ENCODE results near the gene PKDCC.
"Not testable (repeated sequence)": the region's sequence is repeated elsewhere in the genome, so short reads cannot be mapped to it uniquely, and the experiment has no call there.

The PKDCC gene

DNA sequence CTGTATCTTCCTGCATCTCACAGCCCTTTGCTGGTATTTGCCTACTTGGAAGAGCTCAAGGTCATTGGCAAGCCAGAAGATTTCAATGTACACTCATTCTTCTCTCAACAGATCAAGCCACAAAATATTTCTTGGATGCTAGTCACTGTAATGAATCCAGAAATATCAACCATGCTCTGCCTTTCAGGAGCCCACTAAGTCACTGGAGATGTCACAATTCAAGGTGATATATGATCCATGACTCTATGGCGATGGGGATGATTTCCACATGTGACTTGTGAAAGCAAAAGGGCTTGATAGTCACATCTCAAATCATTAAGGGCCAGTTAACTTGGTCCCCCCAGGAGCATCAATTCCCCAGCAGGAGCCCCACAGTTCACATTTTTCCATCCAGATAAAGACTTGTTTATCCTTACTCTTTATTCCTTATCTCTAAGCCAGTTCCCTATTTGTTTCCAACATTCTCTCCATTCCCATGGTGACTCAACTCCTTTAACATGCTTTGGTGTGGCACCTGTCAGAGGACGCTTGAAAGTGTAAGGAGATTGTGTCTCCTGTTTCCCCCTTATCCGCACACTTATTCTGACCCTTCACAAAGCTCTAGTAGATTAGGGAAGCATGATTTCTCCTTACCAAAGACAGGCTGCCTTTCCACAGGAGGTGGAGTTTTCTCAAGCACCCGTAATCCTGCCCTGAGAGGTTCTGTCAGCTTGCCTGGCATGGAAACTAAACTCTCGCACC is 15.8 kb downstream of the PKDCC start:
- no peak overlapping the region for H3K27ac ChIP-seq
- no peak overlapping the region for H3K4me2 ChIP-seq

DNA sequence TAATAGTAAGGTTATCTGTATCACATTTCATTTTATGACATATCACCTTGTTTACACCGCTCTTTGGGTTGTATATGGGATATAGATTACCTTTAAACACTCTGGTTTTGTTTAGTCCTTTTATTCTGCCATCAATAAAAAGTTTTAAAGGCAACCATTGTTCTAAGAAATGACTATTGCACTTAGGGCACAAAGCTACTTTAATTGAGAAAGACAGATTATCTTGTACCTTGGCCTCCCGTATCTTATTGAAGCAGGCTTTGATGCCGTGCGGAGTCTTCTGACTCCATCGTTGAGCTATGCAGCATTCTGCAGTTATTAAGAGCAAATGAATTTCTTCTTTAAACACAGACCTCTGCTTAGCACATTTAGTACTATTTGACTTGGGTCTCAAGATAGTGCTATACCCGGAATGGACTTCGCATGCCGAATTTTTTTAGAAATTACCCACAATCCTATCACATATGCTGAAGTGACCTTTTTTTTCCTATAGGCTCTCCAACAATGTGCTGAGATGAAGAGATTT is 16.7 kb downstream of the PKDCC start:
- Histone ChIP-seq H4K20me1 (no peaks in the 10 kb centered on the region), H3K4me2 (no peak overlapping the region), H3K36me3 (no peaks in the 10 kb centered on the region), H3K27ac (no peak overlapping the region), H3K4me1 (peaks cover 22% of the 10 kb centered on the region), H3K27me3 (no peaks in the 10 kb centered on the region), H3K4me3 (no peak overlapping the region), H3K9me3 (no peaks in the 10 kb centered on the region), H3K9ac (no peak overlapping the region)
- TF ChIP-seq Cebpa-rat (IDR thresholded peaks at IDR 0.05) = no peak

More for the DNA sequence above, 15.8 kb downstream of the PKDCC start:
- no peaks in the 10 kb centered on the region for H3K9me3 ChIP-seq
- no peak overlapping the region for H3K4me3 ChIP-seq
- H3K4me1 ChIP-seq = peaks cover 31% of the 10 kb centered on the region
- H3K27me3 ChIP-seq = no peaks in the 10 kb centered on the region
- H3K36me3 ChIP-seq = peaks cover 9% of the 10 kb centered on the region
- TF ChIP-seq Cebpa-rat (IDR thresholded peaks at IDR 0.05) = no peak
- H4K20me1 ChIP-seq = peaks cover 4% of the 10 kb centered on the region; the same call in 1 of the 2 replicates
- H3K9ac ChIP-seq = no peak overlapping the region

GRCh38 chr2:42065753-42066152 is 17.9 kb downstream of the PKDCC start:
- not testable (repeated sequence) for H3K36me3 ChIP-seq, H3K4me1 ChIP-seq, H3K4me2 ChIP-seq, H3K4me3 ChIP-seq, H3K9me3 ChIP-seq, H3K9ac ChIP-seq, H3K27me3 ChIP-seq, H4K20me1 ChIP-seq, H3K27ac ChIP-seq

DNA sequence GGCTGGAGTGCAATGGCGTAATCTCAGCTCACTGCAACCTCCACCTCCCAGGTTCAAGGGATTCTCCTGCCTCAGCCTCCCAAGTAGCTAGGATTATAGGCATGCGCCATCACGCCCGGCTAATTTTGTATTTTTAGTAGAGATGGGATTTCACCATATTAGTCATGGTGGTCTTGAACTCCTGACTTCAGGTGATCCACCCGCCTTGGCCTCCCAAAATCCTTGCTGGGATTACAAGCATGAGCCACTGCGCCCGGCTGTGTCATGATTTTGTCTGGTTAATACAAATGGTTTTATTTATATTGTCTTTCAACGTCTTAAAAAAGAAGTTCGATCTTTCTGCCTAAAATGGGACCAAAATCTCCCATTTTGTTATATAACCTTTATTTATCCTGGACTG is 19.2 kb downstream of the PKDCC start:
- not testable (repeated sequence) for H3K4me3 ChIP-seq, H3K36me3 ChIP-seq, H3K27ac ChIP-seq, H3K4me1 ChIP-seq, H3K9ac ChIP-seq, H3K9me3 ChIP-seq, H4K20me1 ChIP-seq, H3K27me3 ChIP-seq, H3K4me2 ChIP-seq

DNA sequence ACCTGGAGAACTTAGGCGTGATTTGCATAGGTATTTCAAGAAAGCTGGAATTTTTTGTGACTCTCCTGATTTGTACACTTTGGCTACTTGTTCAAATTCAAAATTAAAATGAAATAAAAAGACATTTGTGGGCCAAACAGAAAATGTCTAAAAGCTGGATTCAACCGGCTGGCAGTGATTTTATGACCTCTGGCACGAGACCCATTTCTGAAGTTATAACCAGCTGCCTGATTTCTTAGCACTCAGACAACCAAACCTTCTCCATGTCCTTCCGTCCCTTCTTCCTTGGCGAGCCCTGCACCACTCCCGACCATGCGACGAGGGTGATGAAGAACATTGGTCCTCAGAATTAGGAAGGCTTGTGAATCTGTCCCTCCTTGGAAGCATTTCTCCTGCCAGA is 19.7 kb downstream of the PKDCC start:
- no peak for TF ChIP-seq Cebpa-rat (IDR thresholded peaks at IDR 0.05)
- Histone ChIP-seq H3K4me2 (no peak overlapping the region), H3K4me3 (no peak overlapping the region), H3K9me3 (no peaks in the 10 kb centered on the region), H3K4me1 (peaks cover 3% of the 10 kb centered on the region), H3K36me3 (no peaks in the 10 kb centered on the region), H3K27me3 (no peaks in the 10 kb centered on the region), H3K9ac (no peak overlapping the region), H3K27ac (no peak overlapping the region), H4K20me1 (no peaks in the 10 kb centered on the region)

- H3K4me3 ChIP-seq = no peak overlapping the region
- no peak overlapping the region for H3K4me2 ChIP-seq
- no peaks in the 10 kb centered on the region for H3K36me3 ChIP-seq
- no peaks in the 10 kb centered on the region for H3K9me3 ChIP-seq
- peaks cover 12% of the 10 kb centered on the region for H3K4me1 ChIP-seq
- no peak for TF ChIP-seq Cebpa-rat (IDR thresholded peaks at IDR 0.05)
- H3K27me3 ChIP-seq = no peaks in the 10 kb centered on the region
- no peaks in the 10 kb centered on the region for H4K20me1 ChIP-seq
- H3K9ac ChIP-seq = no peak overlapping the region
- no peak overlapping the region for H3K27ac ChIP-seq
These were observed 20.9 kb downstream of the PKDCC start for GRCh38 chr2:42068571-42069178.

DNA sequence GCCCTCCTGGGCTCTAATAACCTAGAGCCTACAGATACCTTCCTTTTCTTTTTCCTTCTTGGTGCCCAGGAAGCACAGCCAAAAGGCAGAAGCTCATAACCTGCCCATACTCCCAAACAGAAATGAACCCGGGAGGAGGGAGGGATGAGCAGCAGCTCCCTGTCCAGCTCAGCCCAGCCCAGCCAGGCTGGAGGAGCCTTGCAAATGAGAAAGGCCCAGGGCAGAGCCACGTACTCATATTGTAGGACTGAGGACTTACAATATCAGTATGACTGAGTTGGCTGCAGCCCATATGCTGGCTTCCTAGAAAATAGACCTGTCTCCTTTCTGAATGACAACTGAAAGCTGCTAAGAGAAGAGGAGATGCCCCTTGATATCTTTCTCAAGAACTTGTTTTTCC is 21.7 kb downstream of the PKDCC start:
- peaks cover 20% of the 10 kb centered on the region for H3K4me1 ChIP-seq
- no peaks in the 10 kb centered on the region for H3K27me3 ChIP-seq
- H3K36me3 ChIP-seq = no peaks in the 10 kb centered on the region
- no peak overlapping the region for H3K4me3 ChIP-seq
- no peaks in the 10 kb centered on the region for H3K9me3 ChIP-seq
- H4K20me1 ChIP-seq = no peaks in the 10 kb centered on the region
- H3K27ac ChIP-seq = no peak overlapping the region
- TF ChIP-seq Cebpa-rat (IDR thresholded peaks at IDR 0.05) = no peak
- H3K9ac ChIP-seq = no peak overlapping the region
- H3K4me2 ChIP-seq = no peak overlapping the region

GRCh38 chr2:42071791-42072190 is 24.0 kb downstream of the PKDCC start:
- TF ChIP-seq Cebpa-rat (IDR thresholded peaks at IDR 0.05) = no peak
- Histone ChIP-seq H3K27me3 (no peaks in the 10 kb centered on the region), H3K9me3 (no peaks in the 10 kb centered on the region; the same call in 1 of the 2 replicates), H3K4me3 (no peak overlapping the region), H3K9ac (no peak overlapping the region), H3K27ac (no peak overlapping the region), H3K4me1 (peaks cover 35% of the 10 kb centered on the region), H3K36me3 (no peaks in the 10 kb centered on the region), H3K4me2 (no peak overlapping the region), H4K20me1 (no peaks in the 10 kb centered on the region)

DNA sequence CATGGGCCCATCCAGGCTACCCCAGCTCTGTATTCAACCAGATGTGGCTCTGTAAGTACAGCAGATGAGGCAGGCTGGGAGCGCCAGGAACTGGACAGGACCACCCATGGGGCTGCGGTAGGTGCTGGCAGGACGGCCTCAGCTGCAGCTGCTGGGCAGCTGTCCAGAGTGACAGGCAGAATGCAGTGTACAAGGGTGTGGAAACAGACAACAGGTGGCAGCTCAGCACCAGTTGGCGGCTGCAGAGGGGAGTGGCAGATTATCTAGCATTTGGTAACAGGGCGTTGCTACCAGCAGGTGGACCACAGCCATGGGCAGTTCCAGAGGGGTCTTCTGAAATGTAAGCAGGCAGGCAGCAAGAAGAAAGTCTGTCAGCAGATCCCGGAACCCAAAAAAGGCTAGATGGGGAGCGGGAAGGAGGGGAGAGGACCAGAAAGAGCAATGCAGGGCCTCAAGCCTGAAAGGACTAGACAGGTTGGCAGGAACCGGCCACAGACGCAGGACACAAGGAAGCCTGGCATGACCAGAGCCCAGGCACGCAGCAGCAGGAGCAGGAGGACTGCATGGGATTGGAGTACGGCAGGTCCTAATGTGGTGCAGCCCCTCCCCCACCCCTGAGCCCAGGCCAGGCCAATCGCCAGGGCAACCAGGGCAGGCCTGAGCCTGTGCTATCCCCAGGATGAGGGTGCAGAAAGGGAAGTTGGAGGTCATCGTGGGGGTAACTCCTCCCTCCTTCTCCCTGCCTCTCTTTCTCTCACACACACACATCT is 24.7 kb downstream of the PKDCC start:
- Histone ChIP-seq H4K20me1 (no peaks in the 10 kb centered on the region), H3K4me2 (peak overlapping the region; percentile 12; the same call in 1 of the 2 replicates), H3K27ac (0 out of 2 replicates have a peak overlapping the region, but pooled peaks have one; percentile 3), H3K9ac (no peak overlapping the region), H3K4me1 (peaks cover 43% of the 10 kb centered on the region), H3K9me3 (no peaks in the 10 kb centered on the region; the same call in 1 of the 2 replicates), H3K27me3 (no peaks in the 10 kb centered on the region), H3K36me3 (no peaks in the 10 kb centered on the region), H3K4me3 (no peak overlapping the region)
- no peak for TF ChIP-seq Cebpa-rat (IDR thresholded peaks at IDR 0.05)
